Measurements from ENCODE around the gene DAAM1.

DNA sequence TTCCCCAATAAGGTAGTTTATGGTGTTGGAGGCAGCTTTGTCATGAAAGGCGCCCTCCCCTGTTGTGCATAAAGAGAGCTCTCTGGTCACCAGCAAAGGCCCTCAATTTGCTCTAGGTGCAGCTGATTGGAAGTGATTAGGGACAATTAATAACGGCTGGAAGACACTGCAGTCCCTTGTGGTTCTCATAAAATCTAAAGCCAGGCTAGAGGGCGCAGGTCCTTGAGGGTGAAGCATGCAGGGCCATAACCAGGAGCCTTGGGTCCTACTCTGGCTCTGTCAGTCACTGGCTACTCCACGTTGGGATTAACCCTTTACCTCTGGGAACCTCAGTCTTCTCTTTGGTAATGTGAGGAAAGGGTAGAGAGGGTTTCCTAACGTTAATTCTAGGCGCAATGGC is 1.9 kb downstream of the DAAM1 start:
- TF ChIP-seq, protein P1, sequence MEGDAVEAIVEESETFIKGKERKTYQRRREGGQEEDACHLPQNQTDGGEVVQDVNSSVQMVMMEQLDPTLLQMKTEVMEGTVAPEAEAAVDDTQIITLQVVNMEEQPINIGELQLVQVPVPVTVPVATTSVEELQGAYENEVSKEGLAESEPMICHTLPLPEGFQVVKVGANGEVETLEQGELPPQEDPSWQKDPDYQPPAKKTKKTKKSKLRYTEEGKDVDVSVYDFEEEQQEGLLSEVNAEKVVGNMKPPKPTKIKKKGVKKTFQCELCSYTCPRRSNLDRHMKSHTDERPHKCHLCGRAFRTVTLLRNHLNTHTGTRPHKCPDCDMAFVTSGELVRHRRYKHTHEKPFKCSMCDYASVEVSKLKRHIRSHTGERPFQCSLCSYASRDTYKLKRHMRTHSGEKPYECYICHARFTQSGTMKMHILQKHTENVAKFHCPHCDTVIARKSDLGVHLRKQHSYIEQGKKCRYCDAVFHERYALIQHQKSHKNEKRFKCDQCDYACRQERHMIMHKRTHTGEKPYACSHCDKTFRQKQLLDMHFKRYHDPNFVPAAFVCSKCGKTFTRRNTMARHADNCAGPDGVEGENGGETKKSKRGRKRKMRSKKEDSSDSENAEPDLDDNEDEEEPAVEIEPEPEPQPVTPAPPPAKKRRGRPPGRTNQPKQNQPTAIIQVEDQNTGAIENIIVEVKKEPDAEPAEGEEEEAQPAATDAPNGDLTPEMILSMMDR (optimal IDR thresholded peaks at IDR 0.05 in 1 of 3, IDR thresholded peaks at IDR 0.05 in 1 of 3, conservative IDR thresholded peaks at IDR 0.05 in 1 of 3; ENCODE audit: extremely low read depth in 1 of 3, insufficient read depth in 2 of 3, low read length in 3 of 3), result peak in 2 of 3 experiments; percentile 16 to 22
- TF ChIP-seq EZH2 (IDR thresholded peaks at IDR 0.05; ENCODE audit: low read length), result no peak
